T-helper 1 cell treated with Interleukin-12 subunit alpha and Interleukin-12 subunit beta and Interleukin-4 antibody, amounts not matched to agents 30 μg/mL and 1 μg/mL, for 36 hours (primary cell): Measurements from ENCODE around the gene YRDC.
"Not testable (repeated sequence)": the region's sequence is repeated elsewhere in the genome, so short reads cannot be mapped to it uniquely, and the experiment has no call there.

Source experiments
- H3K27ac Mint-ChIP-seq: one replicate; pipeline ENCODE4 v1.8.0; 2021; ENCODE audit warnings: mild to moderate bottlenecking, mixed read lengths
- H3K27me3 Mint-ChIP-seq: one replicate; pipeline ENCODE4 v1.8.0; 2021; ENCODE audit warnings: low read depth, mixed read lengths
- H3K36me3 Mint-ChIP-seq: one replicate; pipeline ENCODE4 v1.8.0; 2021; ENCODE audit warnings: low read depth, mixed read lengths
- H3K4me1 Mint-ChIP-seq: one replicate; pipeline ENCODE4 v1.8.0; 2021; ENCODE audit warnings: low read depth, mixed read lengths
- H3K4me3 Mint-ChIP-seq: one replicate; pipeline ENCODE4 v1.8.0; 2021; ENCODE audit warnings: mild to moderate bottlenecking, moderate library complexity, mixed read lengths
- H3K9me3 Mint-ChIP-seq: one replicate; pipeline ENCODE4 v1.8.0; 2021; ENCODE audit warnings: mixed read lengths

The YRDC gene

DNA sequence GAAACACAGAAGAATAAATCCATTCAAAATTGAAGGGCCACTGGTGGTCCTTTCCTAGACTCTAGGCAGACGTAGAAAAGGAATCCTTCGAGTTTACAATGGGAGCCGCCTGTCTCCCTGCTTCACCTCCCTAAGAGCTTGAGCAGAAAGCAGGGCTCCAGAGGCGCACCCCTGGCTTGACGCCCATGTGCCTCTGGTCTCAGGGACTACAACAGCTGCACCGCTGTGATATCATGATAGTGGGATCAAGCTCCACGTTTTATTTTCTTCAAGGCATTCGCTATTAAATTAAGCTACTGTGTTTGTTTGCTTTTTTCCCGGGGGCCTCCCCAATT is 821 bp downstream of the YRDC start:
- Mint-ChIP-seq H3K36me3 (peaks cover 38% of the 10 kb centered on the region), H3K4me1 (peaks cover 20% of the 10 kb centered on the region)

DNA sequence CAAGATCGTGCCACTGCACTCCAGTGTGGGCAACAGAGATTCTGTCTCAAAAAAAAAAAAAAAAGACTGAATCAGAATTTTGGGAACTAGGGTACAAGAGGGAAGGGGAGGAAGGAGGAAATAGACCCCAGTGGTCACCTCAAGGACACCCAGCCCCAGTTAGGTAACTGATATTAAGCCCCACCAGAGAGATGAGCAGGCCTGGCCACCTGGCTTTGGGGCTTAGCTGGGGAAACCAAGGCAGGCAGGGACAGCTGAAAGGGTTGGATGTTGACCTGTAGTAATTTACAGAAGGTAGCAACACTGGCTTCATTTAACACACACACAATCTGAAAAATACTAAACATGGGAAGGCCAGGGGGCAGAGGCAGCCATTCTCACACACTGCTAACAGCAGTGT is 5.6 kb downstream of the YRDC start:
- peaks cover 9% of the 10 kb centered on the region for H3K4me1 Mint-ChIP-seq
- H3K4me3 Mint-ChIP-seq, result no peak overlapping the region
- H3K9me3 Mint-ChIP-seq, result no peaks in the 10 kb centered on the region
- peaks cover 45% of the 10 kb centered on the region for H3K36me3 Mint-ChIP-seq
- no peak overlapping the region for H3K27ac Mint-ChIP-seq
- no peaks in the 10 kb centered on the region for H3K27me3 Mint-ChIP-seq

More for the DNA sequence above, 821 bp downstream of the YRDC start:
- Mint-ChIP-seq H3K4me3 (peak overlapping the region; percentile 82), H3K27ac (peak overlapping the region; percentile 72), H3K9me3 (no peaks in the 10 kb centered on the region), H3K27me3 (no peaks in the 10 kb centered on the region)

DNA sequence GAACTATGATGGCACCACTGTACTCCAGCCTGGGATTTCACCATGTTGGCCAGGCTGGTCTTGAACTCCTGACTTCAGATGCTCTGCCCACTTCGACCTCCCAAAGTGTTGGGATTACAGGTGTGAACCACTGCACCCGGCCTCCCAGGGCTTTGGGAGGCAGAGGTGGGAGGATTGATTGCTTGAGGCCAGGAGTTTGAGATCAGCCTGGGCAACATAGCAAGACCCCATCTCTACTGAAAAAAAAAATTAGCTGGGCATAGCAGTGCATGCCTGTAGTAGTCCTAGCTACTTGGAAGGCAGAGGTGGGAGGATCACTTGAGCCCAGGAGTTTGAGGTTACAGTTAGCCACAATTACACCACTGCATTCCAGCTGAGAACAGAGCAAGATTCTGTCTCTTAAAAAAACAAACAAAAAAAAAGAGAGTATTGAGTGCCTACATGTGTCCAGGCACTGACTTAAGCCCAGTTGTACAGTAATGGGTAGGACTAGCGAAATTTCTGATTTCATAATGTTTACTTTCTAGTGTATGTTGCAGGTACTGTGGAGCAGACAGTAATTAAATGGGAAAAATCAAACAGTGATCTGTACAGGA is 10.2 kb downstream of the YRDC start:
- Mint-ChIP-seq H3K27me3 (peaks cover 16% of the 10 kb centered on the region), H3K4me3 (no peak overlapping the region), H3K4me1 (peaks cover 6% of the 10 kb centered on the region), H3K9me3 (no peaks in the 10 kb centered on the region), H3K36me3 (peaks cover 21% of the 10 kb centered on the region), H3K27ac (no peak overlapping the region)

DNA sequence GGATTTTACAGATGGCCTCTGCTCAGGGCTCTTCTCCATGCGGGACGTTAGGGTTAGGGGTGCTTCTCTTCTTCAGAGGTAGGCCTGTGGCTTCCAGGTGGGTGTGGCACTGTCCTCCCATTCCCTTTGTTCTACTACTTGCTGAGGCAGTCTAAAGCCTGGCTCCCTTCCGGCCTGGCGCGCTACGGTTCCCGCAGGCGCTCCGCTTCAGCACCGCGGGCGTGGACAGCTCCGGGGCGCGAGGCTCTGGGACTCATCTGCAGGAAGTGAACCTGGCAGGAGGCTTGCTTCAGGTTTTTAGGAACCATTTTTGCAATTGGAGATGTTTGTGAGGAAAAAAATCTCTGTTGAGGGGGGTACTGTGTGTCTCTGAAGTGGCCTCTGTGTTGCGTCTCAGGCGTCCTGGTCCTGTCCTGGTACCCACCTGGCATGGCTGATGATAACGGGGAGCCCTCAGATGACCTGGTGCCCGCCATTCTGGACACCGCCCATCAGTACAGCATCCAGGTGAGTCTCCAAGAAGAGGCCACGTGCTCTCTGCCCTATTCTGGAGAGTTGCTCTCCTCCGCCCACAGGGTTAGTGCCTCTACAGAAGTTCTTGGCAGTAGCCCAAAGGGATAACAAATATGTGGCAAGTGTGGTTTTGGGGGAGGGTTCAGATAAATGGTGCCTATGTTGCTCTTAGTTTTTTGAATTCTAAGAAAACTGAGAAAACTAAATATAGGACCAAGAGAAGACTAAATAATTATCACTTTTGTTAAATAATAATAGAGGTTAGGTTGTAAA is 12.5 kb downstream of the YRDC start:
- H3K36me3 Mint-ChIP-seq, result peaks cover 14% of the 10 kb centered on the region
- peak overlapping the region; percentile 69 for H3K4me3 Mint-ChIP-seq
- peaks cover 38% of the 10 kb centered on the region for H3K27me3 Mint-ChIP-seq
- H3K4me1 Mint-ChIP-seq, result peaks cover 6% of the 10 kb centered on the region
- no peak overlapping the region for H3K27ac Mint-ChIP-seq
- no peaks in the 10 kb centered on the region for H3K9me3 Mint-ChIP-seq

DNA sequence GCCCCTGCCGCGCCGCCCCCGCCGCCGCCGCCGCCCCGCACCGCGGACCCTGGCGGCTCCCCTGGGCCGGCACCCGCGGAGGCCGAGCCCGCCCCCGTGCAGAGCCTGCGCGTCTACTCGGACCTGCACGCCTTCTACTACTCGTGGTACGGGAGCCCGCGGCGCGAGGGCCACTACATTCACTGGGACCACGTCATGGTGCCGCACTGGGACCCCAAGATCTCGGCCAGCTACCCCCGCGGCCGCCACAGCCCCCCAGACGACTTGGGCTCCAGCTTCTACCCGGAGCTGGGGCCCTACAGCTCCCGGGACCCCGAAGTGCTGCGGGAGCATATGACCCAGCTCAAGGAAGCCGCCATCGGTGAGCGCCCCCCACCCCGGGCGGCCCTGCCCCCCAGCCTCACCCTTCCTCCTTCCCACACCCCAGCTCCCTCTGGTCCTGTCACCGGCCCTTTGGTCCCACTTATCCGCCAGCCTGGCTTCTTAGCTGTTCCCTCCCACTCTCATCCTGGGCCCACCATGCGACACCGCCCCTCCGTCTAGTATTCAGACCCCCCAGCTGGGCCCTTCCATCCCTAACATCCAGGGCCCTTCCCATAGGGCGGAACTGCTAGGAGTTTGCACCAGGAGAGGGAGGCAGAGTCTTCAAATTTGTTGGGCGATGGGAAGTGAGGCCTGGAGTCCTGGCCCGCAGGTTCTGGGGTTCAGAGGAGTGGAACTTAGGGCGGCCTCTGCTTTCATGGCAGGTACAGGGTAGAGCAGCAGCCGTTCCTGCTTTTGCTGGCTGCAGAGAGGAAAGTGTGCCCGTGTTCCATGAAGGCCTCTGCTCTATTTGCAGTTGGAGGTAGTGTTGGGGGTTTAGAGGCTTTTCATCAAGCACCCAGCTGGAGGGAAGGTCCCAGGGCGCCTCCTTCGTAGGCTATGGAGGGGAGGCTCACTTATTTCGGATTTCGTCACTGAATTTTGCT is 13.4 kb downstream of the YRDC start:
- no peaks in the 10 kb centered on the region for H3K9me3 Mint-ChIP-seq

DNA sequence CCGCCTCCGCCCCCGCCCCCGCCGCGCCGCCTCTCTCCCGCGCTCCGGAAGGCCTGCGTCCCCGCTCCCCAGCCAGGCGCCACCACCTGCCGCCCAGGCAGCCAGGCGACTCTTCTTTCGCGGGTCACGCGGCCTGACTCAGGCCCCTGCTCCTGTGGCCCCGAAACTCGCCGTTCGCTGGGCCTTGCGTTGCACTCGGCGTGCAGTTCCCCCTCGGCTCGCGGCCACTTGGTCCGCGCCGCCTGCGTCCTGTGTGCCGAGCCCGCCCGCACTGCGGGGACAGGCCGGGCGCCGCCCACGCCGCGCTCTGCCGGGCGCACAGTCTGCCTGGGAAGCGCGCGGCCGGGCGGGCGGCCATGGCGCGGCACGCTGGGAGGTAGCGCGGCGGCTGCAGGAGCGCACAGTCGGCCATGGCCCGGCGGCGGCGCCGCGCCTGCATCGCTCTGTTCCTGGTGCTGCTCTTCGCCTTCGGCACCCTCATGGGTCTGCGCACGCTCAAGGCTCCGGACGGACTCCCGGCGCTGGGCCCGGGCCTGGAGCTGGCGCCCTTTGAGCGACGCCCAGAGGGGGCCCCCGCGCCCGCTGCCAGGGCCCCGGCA is 14.1 kb downstream of the YRDC start, which contains the start of gene MANEAL:
TSS of gene MANEAL (plus strand) at position 75 of the 599 bp plus-strand sequence. CDS start at position 411, 336 bp downstream.
- Mint-ChIP-seq H3K27ac (no peak within 1 kb of the TSS), H3K4me3 (peak within 1 kb of the TSS; percentile 63), H3K36me3 (peaks cover 3% of the 10 kb centered on the region)

More for the DNA sequence above, 13.4 kb downstream of the YRDC start:
- Mint-ChIP-seq H3K4me3 (peak overlapping the region; percentile 69), H3K27ac (no peak overlapping the region), H3K4me1 (peaks cover 6% of the 10 kb centered on the region), H3K27me3 (peaks cover 44% of the 10 kb centered on the region), H3K36me3 (peaks cover 6% of the 10 kb centered on the region)

DNA sequence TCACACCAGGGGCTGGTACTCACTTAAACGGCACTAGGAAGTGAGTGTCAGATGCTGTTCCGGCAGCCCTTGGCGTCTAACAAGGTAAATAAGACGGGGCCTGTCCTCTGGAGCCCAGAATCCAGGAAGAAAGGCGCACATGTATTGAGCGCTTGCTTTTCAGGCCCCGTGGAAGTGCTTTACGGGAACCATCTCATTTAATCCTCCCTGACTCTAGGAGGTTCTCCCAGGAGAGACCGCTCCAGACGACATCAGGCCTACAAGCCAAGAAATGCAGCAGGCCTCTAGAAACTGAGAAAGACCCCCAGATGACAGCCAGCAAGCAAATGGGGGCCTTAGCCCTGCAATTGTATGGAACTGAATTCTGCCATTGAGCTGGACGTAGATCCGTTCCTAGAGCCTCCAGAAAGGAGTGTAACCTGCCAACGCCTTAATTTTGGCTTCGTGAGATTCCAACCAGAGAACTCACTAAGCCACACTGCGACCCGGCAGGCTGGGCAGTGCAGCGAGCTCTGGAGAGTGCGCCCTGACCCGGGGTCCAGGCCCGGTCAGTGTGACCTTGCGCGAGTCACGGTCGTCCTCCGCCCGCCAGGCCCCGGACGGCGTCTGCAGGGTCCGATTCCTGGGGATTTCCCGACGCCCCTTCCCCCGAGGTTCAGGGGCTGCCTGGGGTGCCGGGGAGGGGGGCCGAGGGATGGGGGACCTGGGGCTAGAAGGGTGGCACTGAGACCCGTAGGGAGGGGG is 14.9 kb downstream of the YRDC start:
- peaks cover 6% of the 10 kb centered on the region for H3K4me1 Mint-ChIP-seq
- H3K27ac Mint-ChIP-seq, result no peak overlapping the region
- H3K27me3 Mint-ChIP-seq, result peaks cover 52% of the 10 kb centered on the region
- peaks cover 2% of the 10 kb centered on the region for H3K36me3 Mint-ChIP-seq
- H3K4me3 Mint-ChIP-seq, result peak overlapping the region; percentile 21
- no peaks in the 10 kb centered on the region for H3K9me3 Mint-ChIP-seq

More for the DNA sequence above, 14.1 kb downstream of the YRDC start, which contains the start of gene MANEAL:
- H3K4me1 Mint-ChIP-seq, result peaks cover 6% of the 10 kb centered on the region
- no peaks in the 10 kb centered on the region for H3K9me3 Mint-ChIP-seq
- H3K27me3 Mint-ChIP-seq, result peaks cover 45% of the 10 kb centered on the region

DNA sequence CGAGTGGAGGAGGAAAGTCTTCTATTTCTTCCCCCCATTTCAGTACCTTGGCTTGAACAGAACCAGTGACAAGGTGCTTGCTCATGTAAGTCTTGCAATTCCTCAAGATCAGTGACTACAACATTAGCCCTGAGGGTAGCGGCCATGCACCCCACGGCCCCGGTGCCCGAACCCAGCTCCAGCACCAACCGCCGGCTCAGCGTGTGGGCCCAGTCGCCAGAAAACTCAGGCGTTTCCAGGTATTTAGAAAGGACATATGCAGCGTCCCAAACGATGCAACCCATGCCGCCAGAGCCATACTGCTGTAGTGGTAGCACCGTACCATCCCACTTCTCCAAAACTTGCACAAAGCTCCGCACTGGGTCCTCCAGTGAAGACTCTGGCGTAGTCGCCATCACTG is 25.5 kb downstream of the YRDC start:
- Mint-ChIP-seq H3K4me1 (no peaks in the 10 kb centered on the region), H3K27ac (no peak overlapping the region), H3K9me3 (no peaks in the 10 kb centered on the region), H3K36me3 (no peaks in the 10 kb centered on the region), H3K4me3 (no peak overlapping the region), H3K27me3 (peaks cover 17% of the 10 kb centered on the region)

DNA sequence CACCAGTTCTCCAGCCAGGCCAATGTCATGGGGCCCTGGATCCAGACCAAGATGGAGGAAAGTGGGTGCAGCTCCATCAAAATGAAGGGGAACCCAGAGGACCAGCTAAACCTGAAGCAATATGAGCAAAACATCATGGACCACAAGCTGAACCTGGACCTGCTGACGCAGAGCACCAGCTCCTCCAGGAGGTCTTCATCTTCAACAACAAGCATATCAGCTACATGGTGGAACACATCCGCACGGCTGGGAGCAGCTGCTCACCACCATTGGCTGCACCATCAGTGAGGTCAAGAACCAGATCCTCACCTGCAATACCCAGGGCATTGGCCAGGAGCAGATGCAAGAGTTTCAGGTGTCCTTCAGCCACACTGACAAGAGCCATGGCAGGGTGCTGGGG is 29.4 kb downstream of the YRDC start:
- no peak overlapping the region for H3K4me3 Mint-ChIP-seq
- no peaks in the 10 kb centered on the region for H3K9me3 Mint-ChIP-seq
- no peak overlapping the region for H3K27ac Mint-ChIP-seq
- no peaks in the 10 kb centered on the region for H3K4me1 Mint-ChIP-seq
- no peaks in the 10 kb centered on the region for H3K36me3 Mint-ChIP-seq
- peaks cover 11% of the 10 kb centered on the region for H3K27me3 Mint-ChIP-seq

DNA sequence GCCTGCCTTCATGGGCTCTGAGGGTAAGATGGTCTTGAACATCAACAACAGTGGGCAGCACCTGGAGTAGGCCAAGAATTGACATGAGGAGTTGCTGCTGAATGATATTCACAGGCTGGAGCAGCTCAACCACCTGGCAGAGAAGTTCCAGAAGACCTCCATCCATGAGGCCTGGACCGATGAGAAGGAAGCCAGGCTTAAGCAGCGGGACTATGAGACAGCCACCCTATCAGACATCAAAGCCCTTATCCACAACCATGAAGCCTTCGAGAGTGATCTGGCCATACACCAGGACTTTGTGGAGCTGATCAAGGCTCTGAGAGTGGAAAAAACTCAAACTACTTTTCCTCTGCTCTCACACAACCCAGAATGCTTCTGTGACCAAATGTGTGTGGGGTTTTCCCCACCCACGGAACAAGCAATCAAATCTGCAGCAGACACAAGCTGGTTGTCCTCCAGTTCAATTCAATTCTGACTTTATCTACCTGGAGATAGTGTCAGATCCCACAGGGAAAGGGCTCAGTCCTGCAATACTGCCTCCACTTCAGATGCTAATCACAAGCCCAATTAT is 31.0 kb downstream of the YRDC start:
- no peaks in the 10 kb centered on the region for H3K36me3 Mint-ChIP-seq
- no peak overlapping the region for H3K27ac Mint-ChIP-seq
- no peaks in the 10 kb centered on the region for H3K9me3 Mint-ChIP-seq
- peaks cover 9% of the 10 kb centered on the region for H3K27me3 Mint-ChIP-seq
- no peak overlapping the region for H3K4me3 Mint-ChIP-seq
- no peaks in the 10 kb centered on the region for H3K4me1 Mint-ChIP-seq

DNA sequence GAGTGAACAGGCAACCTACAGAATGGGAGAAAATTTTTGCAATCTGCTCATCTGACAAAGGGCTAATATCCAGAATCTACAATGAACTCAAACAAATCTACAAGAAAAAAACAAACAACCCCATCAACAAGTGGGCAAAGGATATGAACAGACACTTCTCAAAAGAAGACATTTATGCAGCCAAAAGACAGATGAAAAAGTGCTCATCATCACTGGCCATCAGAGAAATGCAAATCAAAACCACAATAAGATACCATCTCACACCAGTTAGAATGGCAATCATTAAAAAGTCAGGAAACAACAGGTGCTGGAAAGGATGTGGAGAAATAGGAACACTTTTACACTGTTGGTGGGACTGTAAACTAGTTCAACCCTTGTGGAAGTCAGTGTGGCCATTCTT is 36.6 kb downstream of the YRDC start:
- peaks cover 36% of the 10 kb centered on the region for H3K27me3 Mint-ChIP-seq
- not testable (repeated sequence) for H3K9me3 Mint-ChIP-seq, H3K36me3 Mint-ChIP-seq, H3K4me3 Mint-ChIP-seq, H3K27ac Mint-ChIP-seq, H3K4me1 Mint-ChIP-seq

DNA sequence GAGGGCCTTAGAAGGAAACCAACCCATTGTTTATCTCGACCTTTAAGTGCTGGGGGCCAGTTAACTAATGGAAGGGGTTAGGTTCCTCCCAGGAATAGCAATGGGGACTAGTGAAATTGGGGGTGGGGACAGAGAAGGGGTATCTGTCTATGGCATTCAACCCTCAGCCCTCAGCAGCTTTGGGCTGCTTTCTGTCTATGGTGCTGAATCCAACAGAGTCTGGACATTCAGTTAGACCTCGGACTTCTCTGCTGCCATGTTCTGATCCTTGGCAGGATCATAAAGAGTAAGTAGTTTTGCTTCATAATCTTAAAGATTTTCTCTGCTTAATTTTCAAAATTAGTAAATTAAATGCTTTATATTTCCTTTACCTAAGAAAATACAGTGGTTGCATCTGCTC is 40.5 kb downstream of the YRDC start:
- Mint-ChIP-seq H3K4me1 (no peaks in the 10 kb centered on the region), H3K9me3 (no peaks in the 10 kb centered on the region), H3K4me3 (no peak overlapping the region), H3K27ac (no peak overlapping the region), H3K27me3 (peaks cover 74% of the 10 kb centered on the region), H3K36me3 (peaks cover 3% of the 10 kb centered on the region)

DNA sequence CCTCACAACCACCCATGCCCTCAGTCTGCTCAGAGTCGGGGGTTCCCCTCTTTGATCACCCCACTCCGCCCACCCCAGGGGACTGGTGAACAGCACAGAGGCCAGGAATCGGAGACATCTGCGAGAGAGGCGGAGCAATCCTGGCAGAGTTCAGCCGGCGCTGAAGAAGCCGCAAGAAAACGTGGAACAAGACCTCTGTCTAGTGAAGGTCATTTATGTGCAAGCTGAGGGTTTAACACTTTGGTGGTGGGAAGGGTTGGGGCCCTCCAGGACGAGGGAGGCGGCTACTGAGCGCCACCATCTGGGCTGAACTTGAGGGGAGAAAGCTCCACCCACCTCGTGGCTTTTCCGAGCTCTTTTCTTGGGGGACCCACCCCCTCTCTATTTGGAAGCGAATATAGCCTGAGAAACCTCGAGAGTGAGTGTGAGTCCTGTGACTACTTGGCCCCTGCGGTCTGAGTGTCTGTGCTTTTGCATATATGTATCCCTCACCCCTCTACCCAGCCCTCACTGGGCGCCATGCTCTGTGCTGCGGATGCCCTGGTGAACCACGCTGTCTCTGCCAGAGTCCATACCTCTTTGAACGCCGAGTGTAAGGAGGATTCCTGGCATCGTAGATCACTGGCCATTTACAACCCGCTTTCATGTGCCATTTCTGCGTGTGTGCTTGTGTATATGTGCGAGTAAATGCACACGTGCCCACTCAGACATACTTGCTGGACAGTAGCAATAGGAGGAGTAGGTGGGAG is 41.9 kb downstream of the YRDC start:
- H3K36me3 Mint-ChIP-seq, result peaks cover 3% of the 10 kb centered on the region
- H3K4me3 Mint-ChIP-seq, result no peak overlapping the region
- H3K9me3 Mint-ChIP-seq, result no peaks in the 10 kb centered on the region
- no peak overlapping the region for H3K27ac Mint-ChIP-seq
- H3K4me1 Mint-ChIP-seq, result no peaks in the 10 kb centered on the region
- peaks cover 80% of the 10 kb centered on the region for H3K27me3 Mint-ChIP-seq
